Measurements from ENCODE around the gene DPP3.

Gene DPP3

GRCh38 chr11:66464916-66465315 is 15.3 kb upstream of the DPP3 start:
- DNase-seq (ENCODE audit: low spot score) = no peak

- no peak for DNase-seq (ENCODE audit: low spot score)
Measured at GRCh38 chr11:66465373-66466224, 14.6 kb upstream of the DPP3 start.

- peak; percentile 98 for DNase-seq (ENCODE audit: low spot score)
Measured at GRCh38 chr11:66466225-66467033, 13.8 kb upstream of the DPP3 start, which contains the start of gene PELI3. TSS of gene PELI3 (plus strand) at chr11:66466905. CDS start at chr11:66468129, 1,224 bp downstream.

- DNase-seq (ENCODE audit: low spot score) = peak; percentile 85
Measured at GRCh38 chr11:66467034-66467659, 13.1 kb upstream of the DPP3 start.

- DNase-seq (ENCODE audit: low spot score) = no peak
Measured at GRCh38 chr11:66467756-66468155, 12.5 kb upstream of the DPP3 start.

GRCh38 chr11:66468691-66469090 is 11.5 kb upstream of the DPP3 start:
- DNase-seq (ENCODE audit: low spot score) = no peak

GRCh38 chr11:66469441-66469840 is 10.8 kb upstream of the DPP3 start:
- DNase-seq (ENCODE audit: low spot score) = no peak

GRCh38 chr11:66470015-66470414 is 10.2 kb upstream of the DPP3 start:
- no peak for DNase-seq (ENCODE audit: low spot score)

- DNase-seq (ENCODE audit: low spot score) = no peak
Measured at GRCh38 chr11:66471142-66471541, 9.1 kb upstream of the DPP3 start.

- no peak for DNase-seq (ENCODE audit: low spot score)
Measured at GRCh38 chr11:66472054-66472453, 8.2 kb upstream of the DPP3 start.

GRCh38 chr11:66473167-66473566 is 7.1 kb upstream of the DPP3 start:
- DNase-seq (ENCODE audit: low spot score) = no peak

GRCh38 chr11:66473608-66474515 is 6.4 kb upstream of the DPP3 start:
- no peak for DNase-seq (ENCODE audit: low spot score)

- no peak for DNase-seq (ENCODE audit: low spot score)
Measured at GRCh38 chr11:66475349-66476172, 4.7 kb upstream of the DPP3 start.

- no peak for DNase-seq (ENCODE audit: low spot score)
Measured at GRCh38 chr11:66476173-66476840, 3.9 kb upstream of the DPP3 start.

- no peak for DNase-seq (ENCODE audit: low spot score)
Measured at GRCh38 chr11:66476841-66477251, 3.4 kb upstream of the DPP3 start.

- no peak for DNase-seq (ENCODE audit: low spot score)
Measured at GRCh38 chr11:66477263-66478201, 2.7 kb upstream of the DPP3 start.

GRCh38 chr11:66478729-66479393 is 1.4 kb upstream of the DPP3 start:
- DNase-seq (ENCODE audit: low spot score) = peak; percentile 64

GRCh38 chr11:66479394-66480116 is 679 bp upstream of the DPP3 start:
- DNase-seq (ENCODE audit: low spot score) = no peak

Data from D341Med (cell line).